Measurements from ENCODE around the gene UNC119B.
"Not testable (repeated sequence)": the region's sequence is repeated elsewhere in the genome, so short reads cannot be mapped to it uniquely, and the experiment has no call there.

Gene UNC119B

DNA sequence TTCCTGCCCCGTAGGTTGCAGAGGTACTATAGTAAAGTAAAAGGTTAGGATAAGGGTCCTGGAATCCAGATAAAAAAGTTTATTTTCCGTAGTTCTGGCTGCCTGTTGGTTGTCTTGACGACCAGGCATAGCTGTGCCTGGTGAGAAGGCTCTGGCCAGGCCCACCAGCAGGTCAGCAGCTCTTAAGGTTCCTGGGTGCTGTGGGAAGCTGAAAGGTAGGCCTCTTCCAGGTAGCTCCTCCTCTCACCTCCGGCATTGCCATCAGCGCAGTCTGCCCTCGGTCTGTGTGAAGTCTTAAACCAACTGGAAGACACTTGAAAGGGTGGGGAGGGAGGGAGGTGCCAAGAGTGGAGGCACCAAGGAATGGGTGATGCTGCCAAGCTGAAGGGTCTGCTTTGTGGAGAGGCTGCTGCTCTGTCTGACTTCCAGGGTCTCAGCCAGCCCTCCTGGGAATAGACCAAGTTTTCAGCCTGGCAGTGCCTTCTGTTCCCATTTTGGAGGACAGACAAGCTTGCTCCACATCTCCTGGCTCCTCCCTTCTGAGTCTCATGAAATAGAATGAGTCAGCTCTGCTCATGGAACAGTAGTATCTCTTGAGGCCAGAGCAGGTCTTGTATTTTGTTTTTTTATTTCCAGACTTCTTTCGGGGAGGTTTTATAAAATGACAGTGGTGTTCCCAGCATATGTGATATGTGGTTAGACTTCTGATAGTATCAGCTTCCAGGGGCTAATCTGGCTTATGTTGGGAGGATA, 10.2 kb downstream of the UNC119B start:
- DNase-seq = no peak

GRCh38 chr12:120720987-120721801, 10.9 kb downstream of the UNC119B start:
- DNase-seq = no peak

DNA sequence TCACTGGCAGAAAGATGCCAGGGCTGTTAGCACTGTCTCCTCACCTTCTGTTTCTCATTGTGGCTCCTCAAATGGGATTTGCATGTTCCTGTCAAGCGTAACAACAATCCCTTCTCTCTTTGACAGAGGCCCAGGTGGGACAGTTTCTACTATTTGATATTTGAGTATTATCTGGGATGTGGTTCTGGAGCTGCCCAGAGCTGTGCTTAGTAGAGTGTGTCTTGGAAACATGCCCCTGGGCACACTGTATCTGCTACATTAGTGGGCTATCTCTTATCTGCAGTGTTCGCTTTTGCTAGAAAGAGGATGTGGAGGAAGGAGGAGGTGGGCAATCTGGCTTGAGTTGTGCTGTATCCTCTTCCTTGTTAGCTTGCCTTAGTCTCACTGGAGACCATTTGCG, 11.6 kb downstream of the UNC119B start:
- no peak for DNase-seq

DNA sequence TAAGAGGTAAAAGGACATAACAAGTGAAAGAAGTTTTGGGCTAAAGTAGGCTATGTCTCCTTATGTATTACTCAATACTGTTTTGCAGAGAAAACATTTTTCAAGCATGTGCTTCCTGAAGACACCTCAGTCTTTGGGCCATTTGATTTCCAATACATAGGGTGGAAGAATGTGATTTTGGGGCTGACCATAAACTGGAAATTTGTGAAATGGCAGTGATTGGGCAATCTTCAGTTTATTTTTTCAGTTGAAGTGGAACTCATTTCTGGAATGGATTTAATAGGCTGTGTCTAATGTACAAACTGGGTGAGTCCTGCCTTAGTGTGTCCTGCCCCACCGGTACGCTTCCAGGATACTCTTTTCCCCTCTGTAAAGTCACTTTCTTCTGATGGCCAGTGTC, 12.5 kb downstream of the UNC119B start:
- no peak for DNase-seq

DNA sequence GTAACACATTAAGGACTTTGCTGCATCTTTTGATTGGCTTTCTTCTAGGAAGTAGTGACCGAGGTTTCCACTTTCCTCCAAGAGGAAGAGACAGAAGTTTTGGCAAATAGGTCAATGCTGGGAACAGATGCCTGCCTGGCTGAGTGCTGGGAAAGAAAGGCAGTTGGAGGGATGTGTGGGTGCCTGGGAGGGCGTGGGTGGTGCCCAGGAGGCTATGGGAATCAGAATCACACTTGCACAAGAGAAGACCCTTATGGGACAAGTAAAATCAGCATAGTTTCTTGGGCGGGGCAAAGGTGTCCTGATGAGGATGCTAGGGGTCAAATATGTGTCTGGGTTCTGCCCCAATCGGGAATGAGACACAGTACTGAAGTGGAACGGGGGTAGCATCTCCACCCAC, 14.5 kb downstream of the UNC119B start:
- DNase-seq = peak; percentile 6

GRCh38 chr12:120725151-120725658, 14.9 kb downstream of the UNC119B start:
- DNase-seq = no peak

DNA sequence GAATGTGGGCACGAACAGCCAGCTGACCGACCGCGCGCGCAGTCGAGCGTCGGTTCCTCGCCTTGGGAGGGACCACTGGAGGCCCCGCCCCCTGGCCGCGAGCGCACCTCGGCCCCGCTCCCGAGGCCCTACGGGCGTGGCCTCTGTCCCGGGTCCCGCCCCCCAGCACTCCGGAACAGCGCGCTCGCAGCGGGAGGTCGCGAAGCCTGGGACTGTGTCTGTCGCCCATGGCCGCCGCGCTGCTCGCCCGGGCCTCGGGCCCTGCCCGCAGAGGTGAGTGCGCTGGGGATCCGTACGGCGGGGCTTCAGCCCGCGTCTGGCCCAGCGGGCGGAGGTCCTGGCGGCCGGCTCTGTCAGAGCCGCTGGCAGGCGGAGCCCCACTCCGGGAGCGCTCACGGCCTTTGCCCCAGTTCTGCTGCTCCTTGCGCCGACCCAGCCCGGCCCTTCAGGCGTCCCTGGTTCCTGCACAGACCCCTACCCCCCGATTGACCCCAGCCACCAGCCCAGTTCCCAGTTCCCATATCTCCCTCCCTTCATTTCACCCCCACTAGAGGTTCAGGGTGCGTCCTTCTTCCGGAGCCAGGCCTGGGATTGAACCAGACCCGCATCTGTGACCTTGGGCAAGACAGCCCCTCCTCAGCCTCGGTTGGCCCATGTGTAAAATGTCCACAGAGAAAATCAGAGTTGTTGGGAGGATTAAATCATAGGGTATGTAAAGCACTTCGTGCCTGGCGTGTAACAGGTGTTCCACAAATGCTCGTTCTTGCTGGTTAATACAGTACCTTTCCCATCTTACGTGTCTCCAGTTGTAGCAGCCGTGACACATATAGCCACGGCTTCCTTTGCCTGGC, 15.6 kb downstream of the UNC119B start, which contains the start of gene ACADS:
Gene ACADS, plus strand, starts transcription at position 168 of the 851 bp plus-strand sequence. Its CDS starts 60 bp downstream, at position 228.
- DNase-seq = peak; percentile 94

GRCh38 chr12:120726510-120726793, 16.2 kb downstream of the UNC119B start:
- DNase-seq = peak; percentile 10

GRCh38 chr12:120726961-120727360, 16.7 kb downstream of the UNC119B start:
- no peak for DNase-seq

DNA sequence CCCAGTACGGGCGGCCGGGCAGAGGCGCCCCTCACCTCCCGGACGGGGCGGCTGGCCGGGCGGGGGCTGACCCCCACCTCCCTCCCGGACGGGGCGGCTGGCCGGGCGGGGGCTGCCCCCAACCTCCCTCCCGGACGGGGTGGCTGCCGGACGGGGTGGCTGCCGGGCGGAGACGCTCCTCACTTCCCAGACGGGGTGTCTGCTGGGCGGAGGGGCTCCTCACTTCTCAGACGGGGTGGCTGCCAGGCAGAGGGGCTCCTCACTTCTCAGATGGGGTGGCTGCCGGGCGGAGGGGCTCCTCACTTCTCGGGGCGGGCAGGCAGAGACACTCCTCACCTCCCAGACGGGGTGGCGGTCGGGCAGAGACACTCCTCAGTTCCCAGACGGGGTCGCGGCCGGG, 21.9 kb downstream of the UNC119B start:
- not testable (repeated sequence) for DNase-seq

GRCh38 chr12:120733574-120733973, 23.3 kb downstream of the UNC119B start:
- no peak for DNase-seq

DNA sequence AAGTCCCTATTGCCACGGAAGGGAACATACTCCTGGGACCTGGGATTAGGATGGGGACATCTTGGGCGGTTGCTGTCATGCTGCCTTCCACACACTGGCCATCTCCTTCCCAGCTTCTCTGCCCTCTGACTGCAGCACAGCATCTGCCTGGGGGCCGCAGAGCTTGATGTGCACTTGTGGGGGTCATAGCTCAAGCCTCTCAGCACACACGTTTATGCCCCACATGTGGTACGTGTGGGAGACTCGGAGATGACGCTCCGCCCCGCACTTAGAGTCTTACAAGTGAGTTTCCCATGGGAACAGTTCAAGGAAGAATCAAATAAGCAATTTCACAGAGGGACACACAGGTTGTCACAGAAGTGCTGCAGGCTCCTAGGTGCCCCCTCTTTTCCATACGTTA, 24.0 kb downstream of the UNC119B start:
- DNase-seq = no peak

DNA sequence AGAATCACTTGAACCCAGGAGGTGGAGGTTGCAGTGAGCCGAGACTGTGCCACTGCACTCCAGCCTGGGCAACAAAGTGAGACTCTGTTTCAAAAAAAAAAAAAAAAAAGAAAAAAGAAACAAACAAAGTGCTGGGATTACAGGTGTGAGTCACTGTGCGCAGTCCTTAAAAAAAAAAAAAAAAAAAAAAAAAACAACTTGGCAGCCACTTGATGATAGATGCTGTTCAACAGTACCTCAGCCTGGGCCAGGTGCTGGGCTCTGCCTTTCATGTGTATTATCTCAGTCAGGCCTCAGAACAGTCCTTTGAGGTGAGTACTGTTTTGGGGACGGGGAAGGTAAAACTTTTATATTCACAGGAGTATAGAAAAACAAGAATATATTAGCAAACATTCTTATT, 24.9 kb downstream of the UNC119B start:
- DNase-seq = no peak

- no peak for DNase-seq
Measured at GRCh38 chr12:120736404-120737331, 26.4 kb downstream of the UNC119B start.

DNA sequence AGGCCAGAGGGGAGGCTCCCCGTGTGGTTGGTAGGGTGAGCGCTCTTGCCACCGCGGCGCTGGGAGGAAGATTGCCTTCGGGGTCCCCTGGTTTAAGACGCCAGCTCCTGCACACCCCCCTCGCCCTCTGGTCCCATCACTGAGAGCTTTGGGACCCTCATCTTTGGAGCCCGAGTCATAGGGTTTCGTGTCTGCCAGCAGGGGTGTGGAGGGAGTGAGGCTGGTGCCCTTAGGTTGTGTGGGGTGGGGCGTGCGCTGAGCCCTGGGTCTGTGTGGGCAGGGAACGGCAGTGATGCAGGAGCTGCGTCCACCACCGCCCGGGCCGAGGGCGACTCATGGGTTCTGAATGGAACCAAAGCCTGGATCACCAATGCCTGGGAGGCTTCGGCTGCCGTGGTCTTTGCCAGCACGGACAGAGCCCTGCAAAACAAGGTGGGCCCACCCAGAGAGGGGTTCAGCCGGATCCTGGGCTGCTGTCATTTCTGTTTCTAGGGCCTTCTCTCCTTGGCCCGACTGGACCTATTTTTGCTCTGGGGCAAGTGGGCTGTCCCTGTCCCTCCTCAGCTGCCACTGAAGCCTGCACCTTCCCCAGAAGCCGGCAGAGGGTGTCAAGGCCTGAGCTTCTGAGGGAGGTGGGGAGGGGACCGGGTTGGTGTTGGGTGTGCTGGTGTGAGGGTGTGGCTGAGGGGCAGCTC, 27.4 kb downstream of the UNC119B start:
- no peak for DNase-seq

- no peak for DNase-seq
Measured at GRCh38 chr12:120738252-120739030, 28.2 kb downstream of the UNC119B start.

GRCh38 chr12:120739031-120739762, 28.9 kb downstream of the UNC119B start:
- no peak for DNase-seq

DNA sequence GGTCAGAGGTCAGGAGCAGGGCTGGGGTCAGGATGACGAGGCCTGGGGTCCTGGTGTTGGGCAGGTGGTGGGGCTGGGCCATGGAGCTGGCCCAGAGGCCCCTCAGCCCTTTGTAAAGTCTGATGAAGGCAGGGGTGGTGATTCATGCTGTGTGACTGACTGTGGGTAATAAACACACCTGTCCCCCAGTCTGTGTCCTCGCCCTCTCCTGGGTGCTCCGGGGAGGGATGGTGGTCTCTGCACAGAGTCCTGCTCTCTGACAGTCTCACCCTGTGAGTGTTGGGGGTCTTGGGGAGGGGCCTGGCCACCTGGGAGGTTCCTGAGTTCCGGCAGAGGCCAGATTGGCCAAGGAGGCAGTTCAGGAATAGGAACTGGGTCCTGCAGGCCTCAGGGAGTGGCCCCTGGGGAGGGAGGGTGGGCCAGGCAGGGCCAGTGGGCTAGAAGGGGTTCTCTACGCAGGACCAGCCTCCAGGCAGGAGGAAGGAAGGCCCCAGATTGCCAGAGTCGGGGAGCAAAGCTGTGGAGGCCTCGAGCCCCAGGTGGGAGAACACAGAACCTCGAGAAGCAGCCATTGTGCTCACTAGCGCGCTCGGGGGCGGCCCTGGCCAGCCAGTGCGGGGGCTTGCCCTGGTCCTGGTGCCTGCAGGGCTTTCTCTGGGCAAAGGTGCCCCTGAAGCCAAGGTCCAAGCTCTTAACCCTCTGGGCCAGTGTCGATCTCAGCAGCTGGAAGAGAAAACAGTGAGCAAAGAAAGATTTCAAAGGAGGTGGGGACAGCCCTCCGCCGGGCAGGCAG, 29.8 kb downstream of the UNC119B start:
- DNase-seq = no peak

GRCh38 chr12:120740871-120741270, 30.6 kb downstream of the UNC119B start:
- DNase-seq = no peak

Data from retina (tissue), 1 donor.